A204.1 (cell line): Measurements from ENCODE around the gene ALKBH3.

Experiments
- FAIRE-seq: peaks from 2 replicates; lab custom pipeline; 2012; peaks lifted over from hg19 to GRCh38; lab: Jason Lieb, UNC

ALKBH3 gene

GRCh38 chr11:43922744-43923405 lies 42.2 kb downstream of the ALKBH3 start:
- FAIRE-seq, result no peak

- no peak for FAIRE-seq
These were observed 42.9 kb downstream of the ALKBH3 start for GRCh38 chr11:43923406-43924111.

GRCh38 chr11:43924112-43924855 lies 43.7 kb downstream of the ALKBH3 start:
- no peak for FAIRE-seq

GRCh38 chr11:43925063-43925931 lies 44.7 kb downstream of the ALKBH3 start:
- FAIRE-seq, result no peak

GRCh38 chr11:43925932-43926505 lies 45.4 kb downstream of the ALKBH3 start:
- no peak for FAIRE-seq

- no peak for FAIRE-seq
These were observed 46.4 kb downstream of the ALKBH3 start for GRCh38 chr11:43927070-43927469.

- FAIRE-seq, result no peak
These were observed 47.5 kb downstream of the ALKBH3 start for GRCh38 chr11:43927925-43928707.

GRCh38 chr11:43928721-43929120 lies 48.1 kb downstream of the ALKBH3 start:
- no peak for FAIRE-seq

GRCh38 chr11:43930868-43931716 lies 50.5 kb downstream of the ALKBH3 start:
- FAIRE-seq, result no peak

GRCh38 chr11:43931717-43932039 lies 51.0 kb downstream of the ALKBH3 start:
- FAIRE-seq, result no peak

- FAIRE-seq, result no peak
These were observed 52.6 kb downstream of the ALKBH3 start for GRCh38 chr11:43933226-43933607.

GRCh38 chr11:43933608-43934551 lies 53.2 kb downstream of the ALKBH3 start:
- no peak for FAIRE-seq

- no peak for FAIRE-seq
These were observed 54.2 kb downstream of the ALKBH3 start for GRCh38 chr11:43934601-43935423.

GRCh38 chr11:43935424-43935979 lies 54.9 kb downstream of the ALKBH3 start:
- FAIRE-seq, result no peak

GRCh38 chr11:43936076-43936475 lies 55.4 kb downstream of the ALKBH3 start:
- FAIRE-seq, result no peak

- no peak for FAIRE-seq
These were observed 57.1 kb downstream of the ALKBH3 start for GRCh38 chr11:43937434-43938411.
